SJSA1 (cell line): ENCODE data around the gene SNAP23. TPM values are rescaled to one million over a fixed set of nuclear protein-coding genes. Genes with fewer than 3 reads are reported as not detected.
"Not testable (repeated sequence)": the region's sequence is repeated elsewhere in the genome, so short reads cannot be mapped to it uniquely, and the experiment has no call there.

Experiments used
- DNase-seq, 2 experiments: peaks; one replicate each; pipeline ENCODE4 v3.0.0-alpha.2; 2015 to 2020; ENCODE audit warnings: low spot score in 2 of 2, low read depth in 1 of 2
- H3K27ac ChIP-seq: fragments of 250-450 bp; sonication (Bioruptor Pico); 2 replicates; pipeline ENCODE4 v1.5.1; 2020; ENCODE audit warnings: mild to moderate bottlenecking, moderate library complexity
- H3K27me3 ChIP-seq: fragments of 250-450 bp; sonication (Bioruptor Pico); replicated peaks from 2 replicates; pipeline ENCODE4 v1.5.1; 2020; ENCODE audit warnings: mild to moderate bottlenecking, moderate library complexity
- H3K36me3 ChIP-seq: fragments of 250-450 bp; sonication (Bioruptor Pico); 2 replicates; pipeline ENCODE4 v1.5.1; 2020; ENCODE audit warnings: mild to moderate bottlenecking
- H3K4me1 ChIP-seq: fragments of 250-450 bp; sonication (Bioruptor Pico); replicated peaks from 2 replicates; pipeline ENCODE4 v1.6.1; 2021; ENCODE audit warnings: mild to moderate bottlenecking
- H3K4me3 ChIP-seq: fragments of 250-450 bp; sonication (Bioruptor Pico); 2 replicates; pipeline ENCODE4 v1.5.1; 2020; ENCODE audit warnings: mild to moderate bottlenecking
- H3K9me3 ChIP-seq: fragments of 250-450 bp; sonication (Bioruptor Pico); replicated peaks from 2 replicates; pipeline ENCODE4 v1.5.1; 2020; ENCODE audit warnings: mild to moderate bottlenecking
- total RNA-seq: library from RNA; depleted of rRNA; stranded (reverse); fragments of >200 nt; shearing (Covaris generic); gene quantifications from 2 replicates; pipeline ENCODE4 v1.2.3, GENCODE V29; 2014; rRNA removed

The SNAP23 gene
- total RNA-seq, 1 experiment from 2014 or later = 88.9 TPM

- not testable (repeated sequence) for H3K27me3 ChIP-seq, H3K27ac ChIP-seq, H3K4me1 ChIP-seq, DNase-seq, H3K4me3 ChIP-seq, H3K9me3 ChIP-seq
- H3K36me3 ChIP-seq = peaks cover 50% of the 10 kb centered on the region
Observed at GRCh38 chr15:42556550-42557207, 61.2 kb downstream of the SNAP23 start.

- no peak overlapping the region for H3K4me3 ChIP-seq
- H3K36me3 ChIP-seq = peaks cover 59% of the 10 kb centered on the region
- no peak for DNase-seq
- H3K4me1 ChIP-seq = no peaks in the 10 kb centered on the region
- H3K27me3 ChIP-seq = no peaks in the 10 kb centered on the region
- H3K27ac ChIP-seq = no peak overlapping the region
- no peaks in the 10 kb centered on the region for H3K9me3 ChIP-seq
Observed at GRCh38 chr15:42558739-42559138, 63.3 kb downstream of the SNAP23 start.

- H3K27me3 ChIP-seq = no peaks in the 10 kb centered on the region
- peaks cover 17% of the 10 kb centered on the region for H3K4me1 ChIP-seq
- H3K36me3 ChIP-seq = peaks cover 3% of the 10 kb centered on the region; the same call in 1 of the 2 replicates
- peak within 1 kb of the TSS; percentile 81 for H3K4me3 ChIP-seq
- no peaks in the 10 kb centered on the region for H3K9me3 ChIP-seq
- peak within 1 kb of the TSS; percentile 51 for H3K27ac ChIP-seq
- DNase-seq = peak; percentile 99
Observed at GRCh38 chr15:42575188-42576039, 80.0 kb downstream of the SNAP23 start, which contains the start of gene STARD9. TSS of gene STARD9 (plus strand) at chr15:42575606. CDS start at chr15:42575716, 110 bp downstream.

- Histone ChIP-seq H3K27ac (peak overlapping the region; percentile 51), H3K9me3 (no peaks in the 10 kb centered on the region), H3K4me1 (peaks cover 20% of the 10 kb centered on the region), H3K36me3 (peaks cover 3% of the 10 kb centered on the region; the same call in 1 of the 2 replicates), H3K27me3 (no peaks in the 10 kb centered on the region), H3K4me3 (peak overlapping the region; percentile 81)
- DNase-seq = peak in 1 of 2 experiments; percentile 16
Observed at GRCh38 chr15:42576040-42576594, 80.7 kb downstream of the SNAP23 start.

GRCh38 chr15:42576776-42577175 is 81.3 kb downstream of the SNAP23 start:
- H3K36me3 ChIP-seq = peaks cover 3% of the 10 kb centered on the region; the same call in 1 of the 2 replicates
- H3K4me3 ChIP-seq = peak overlapping the region; percentile 81; the same call in 1 of the 2 replicates

GRCh38 chr15:42577514-42578031 is 82.1 kb downstream of the SNAP23 start:
- Histone ChIP-seq H3K27me3 (no peaks in the 10 kb centered on the region), H3K4me1 (peaks cover 29% of the 10 kb centered on the region), H3K36me3 (peaks cover 3% of the 10 kb centered on the region; the same call in 1 of the 2 replicates), H3K27ac (no peak overlapping the region), H3K4me3 (no peak overlapping the region), H3K9me3 (no peaks in the 10 kb centered on the region)
- no peak for DNase-seq

More at GRCh38 chr15:42576776-42577175, 81.3 kb downstream of the SNAP23 start:
- no peak for DNase-seq
- H3K4me1 ChIP-seq = peaks cover 26% of the 10 kb centered on the region
- H3K27me3 ChIP-seq = no peaks in the 10 kb centered on the region
- no peak overlapping the region for H3K27ac ChIP-seq
- no peaks in the 10 kb centered on the region for H3K9me3 ChIP-seq

- no peak for DNase-seq
- H3K9me3 ChIP-seq = no peaks in the 10 kb centered on the region
- no peaks in the 10 kb centered on the region for H3K27me3 ChIP-seq
- peaks cover 3% of the 10 kb centered on the region; the same call in 1 of the 2 replicates for H3K36me3 ChIP-seq
- H3K4me3 ChIP-seq = no peak overlapping the region
- H3K4me1 ChIP-seq = peaks cover 34% of the 10 kb centered on the region
- no peak overlapping the region for H3K27ac ChIP-seq
Observed at GRCh38 chr15:42578984-42579537, 83.6 kb downstream of the SNAP23 start.

GRCh38 chr15:42581272-42581730 is 85.9 kb downstream of the SNAP23 start:
- Histone ChIP-seq H3K27ac (no peak overlapping the region), H3K4me1 (peaks cover 36% of the 10 kb centered on the region), H3K36me3 (peaks cover 5% of the 10 kb centered on the region; the same call in 1 of the 2 replicates), H3K27me3 (no peaks in the 10 kb centered on the region), H3K4me3 (peak overlapping the region; percentile 34), H3K9me3 (no peaks in the 10 kb centered on the region)
- peak; percentile 66 to 82 for DNase-seq

Other genes with a start within 250 kb of the SNAP23 start
- 19.7 and 23.1 TPM in 2 replicates for gene GANC, start 222.4 kb upstream of the SNAP23 start, total RNA-seq
- 74.9 and 77.0 TPM in 2 replicates for gene TMEM87A, start 222.2 kb upstream of the SNAP23 start, total RNA-seq
- 0.11 TPM in 1 of 2 replicates, not detected in the other for gene CAPN3, start 136.1 kb upstream of the SNAP23 start, total RNA-seq
- 61.6 and 62.4 TPM in 2 replicates for gene ZNF106, start 4.5 kb upstream of the SNAP23 start, total RNA-seq
- 13.9 and 24.4 TPM in 2 replicates for gene LRRC57, start 53.2 kb downstream of the SNAP23 start, total RNA-seq
- gene HAUS2, start 53.2 kb downstream of the SNAP23 start, total RNA-seq = 88.9 and 92.3 TPM in 2 replicates
- gene STARD9, start 80.0 kb downstream of the SNAP23 start, total RNA-seq = 4.0 and 7.4 TPM in 2 replicates
- gene CDAN1, start 241.5 kb downstream of the SNAP23 start, total RNA-seq = 13.0 and 15.9 TPM in 2 replicates